Colonic mucosa (tissue), 4 donors: ENCODE measurements around the gene CREBL2. TPM values are rescaled to one million over a fixed set of nuclear protein-coding genes. Genes with fewer than 3 reads are reported as not detected.

ENCODE experiments used
- DNase-seq: peaks from one replicate; pipeline ENCODE4 v3.0.0-alpha.2; 2020
- H3K27ac ChIP-seq: fragments of 200-600 bp; one replicate; pipeline ENCODE4 v1.8.0; 2021
- H3K27me3 ChIP-seq: fragments of 200-600 bp; one replicate; pipeline ENCODE4 v1.8.0; 2021
- H3K36me3 ChIP-seq: fragments of 200-600 bp; one replicate; pipeline ENCODE4 v1.8.0; 2021
- H3K4me1 ChIP-seq: fragments of 200-600 bp; one replicate; pipeline ENCODE4 v1.8.0; 2021; ENCODE audit warnings: mild to moderate bottlenecking
- H3K4me3 ChIP-seq: fragments of 200-600 bp; one replicate; pipeline ENCODE4 v1.8.0; 2021
- H3K9ac ChIP-seq, 2 donors: one replicate each; pipeline ENCODE4 v1.7.0; 2013; ENCODE audit warnings: control low read depth in 2 of 2, low read depth in 2 of 2, low read length in 2 of 2
- H3K9me3 ChIP-seq: fragments of 200-600 bp; one replicate; pipeline ENCODE4 v1.8.0; 2021
- CTCF ChIP-seq: fragments of 200-600 bp; IDR thresholded peaks from one replicate; pipeline ENCODE4 v1.8.0; 2022; ENCODE audit warnings: antibody characterized with exemption, mild to moderate bottlenecking
- intact Hi-C: fragments of 100-400 bp; cut with DNase I; formaldehyde crosslinking; loops from one replicate; pipeline ENCODE4 v1.14.1; 2022
- total RNA-seq, 2 donors: library from RNA; stranded (reverse); fragmentation: NEBNext Ultra II Directional in 1 of 2; extraction: Animal tissue kit (Norgen Biotek cat#: 25700) in 1 of 2; gene quantifications; one replicate each; pipeline ENCODE4 v1.2.1, GENCODE V29; 2021
- donor health status: healthy.
- donor health status: DM: no; HTN: no; CAD: no.
- donor health status: DM: no; HTN: no; CAD: no.

Gene CREBL2
- total RNA-seq, 2 donors from 2014 or later = 18.6 to 28.9 TPM

GRCh38 chr12:12668005-12668404 is 56.3 kb downstream of the CREBL2 start:
- TF ChIP-seq CTCF = no peak
- no peaks in the 10 kb centered on the region for H3K27me3 ChIP-seq
- no peaks in the 10 kb centered on the region for H3K36me3 ChIP-seq
- H3K9me3 ChIP-seq = no peaks in the 10 kb centered on the region
- no peak overlapping the region for H3K4me3 ChIP-seq
- intact Hi-C loops = no loop called here
- no peak for DNase-seq
- H3K27ac ChIP-seq = no peak overlapping the region
- H3K9ac ChIP-seq = no peak overlapping the region
- H3K4me1 ChIP-seq = no peaks in the 10 kb centered on the region

- Histone ChIP-seq H3K4me3 (no peak overlapping the region), H3K27me3 (no peaks in the 10 kb centered on the region), H3K36me3 (no peaks in the 10 kb centered on the region), H3K27ac (no peak overlapping the region), H3K4me1 (no peaks in the 10 kb centered on the region), H3K9ac (no peak overlapping the region), H3K9me3 (no peaks in the 10 kb centered on the region)
- TF ChIP-seq CTCF = no peak
- no peak for DNase-seq
- intact Hi-C loops = no loop called here
Observed at GRCh38 chr12:12669020-12669419, 57.3 kb downstream of the CREBL2 start.

- H3K9me3 ChIP-seq = no peaks in the 10 kb centered on the region
- H3K27ac ChIP-seq = no peak overlapping the region
- intact Hi-C loops = no loop called here
- no peak for TF ChIP-seq CTCF
- no peaks in the 10 kb centered on the region for H3K36me3 ChIP-seq
- H3K9ac ChIP-seq = no peak overlapping the region
- no peak overlapping the region for H3K4me3 ChIP-seq
- no peaks in the 10 kb centered on the region for H3K27me3 ChIP-seq
- H3K4me1 ChIP-seq = no peaks in the 10 kb centered on the region
- DNase-seq = no peak
Observed at GRCh38 chr12:12671850-12672660, 60.4 kb downstream of the CREBL2 start.

- Histone ChIP-seq H3K36me3 (no peaks in the 10 kb centered on the region), H3K9me3 (no peaks in the 10 kb centered on the region), H3K4me3 (no peak overlapping the region), H3K27me3 (no peaks in the 10 kb centered on the region), H3K27ac (no peak overlapping the region), H3K4me1 (no peaks in the 10 kb centered on the region), H3K9ac (no peak overlapping the region)
- intact Hi-C loops = no loop called here
- DNase-seq = no peak
- TF ChIP-seq CTCF = no peak
Observed at GRCh38 chr12:12673296-12673695, 61.6 kb downstream of the CREBL2 start.

DNA sequence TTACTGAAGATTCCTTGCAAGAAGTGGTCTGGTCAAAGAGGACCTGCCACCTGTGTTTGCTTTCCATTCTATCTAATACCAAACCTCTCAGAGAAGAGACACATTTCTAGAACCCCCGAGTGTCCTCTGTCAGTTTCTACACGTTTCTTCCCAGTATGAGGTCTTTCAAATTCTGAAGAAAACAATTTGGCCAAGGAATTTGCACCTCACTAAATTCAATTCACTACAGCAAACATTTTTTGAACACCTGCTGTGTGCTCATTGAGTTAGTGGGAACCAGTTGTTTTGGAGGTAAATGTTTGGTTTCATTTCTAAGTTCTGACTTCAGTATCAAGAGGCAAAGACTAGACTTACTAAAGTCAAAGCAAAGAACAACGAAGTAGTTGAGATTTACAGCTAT is 64.9 kb downstream of the CREBL2 start:
- no peaks in the 10 kb centered on the region for H3K4me1 ChIP-seq
- no peaks in the 10 kb centered on the region for H3K36me3 ChIP-seq
- DNase-seq = no peak
- no peak overlapping the region for H3K27ac ChIP-seq
- intact Hi-C loops = no loop called here
- no peak for TF ChIP-seq CTCF
- no peak overlapping the region for H3K4me3 ChIP-seq
- H3K27me3 ChIP-seq = no peaks in the 10 kb centered on the region
- H3K9ac ChIP-seq = no peak overlapping the region
- H3K9me3 ChIP-seq = no peaks in the 10 kb centered on the region
